Esophagus muscularis mucosa (tissue), 4 donors: ENCODE measurements around the gene ZNG1F.
"Not testable (repeated sequence)": the region's sequence is repeated elsewhere in the genome, so short reads cannot be mapped to it uniquely, and the experiment has no call there.

Experiments
- EP300 ChIP-seq: sonication (generic); formaldehyde crosslinking; IDR thresholded peaks from one replicate; pipeline ENCODE4 v1.6.1; 2017; ENCODE audit warnings: antibody characterized with exemption
- POLR2A ChIP-seq: fragments of 450-650 bp; IDR thresholded peaks from one replicate; pipeline ENCODE4 v1.6.1; 2017; ENCODE audit warnings: antibody characterized with exemption, moderate library complexity, mild to moderate bottlenecking, low read depth
- TF ChIP-seq, protein P1 (sequence below), 3 experiments: fragments of 200-600 bp in 2 of 3; fragments of 450-650 bp in 1 of 3; sonication (generic) in 2 of 3; IDR thresholded peaks; one replicate each; pipeline ENCODE4 v1.5.1; 2017 to 2019; ENCODE audit warnings: antibody characterized with exemption in 3 of 3, mild to moderate bottlenecking in 2 of 3, moderate library complexity in 1 of 3

DNA sequence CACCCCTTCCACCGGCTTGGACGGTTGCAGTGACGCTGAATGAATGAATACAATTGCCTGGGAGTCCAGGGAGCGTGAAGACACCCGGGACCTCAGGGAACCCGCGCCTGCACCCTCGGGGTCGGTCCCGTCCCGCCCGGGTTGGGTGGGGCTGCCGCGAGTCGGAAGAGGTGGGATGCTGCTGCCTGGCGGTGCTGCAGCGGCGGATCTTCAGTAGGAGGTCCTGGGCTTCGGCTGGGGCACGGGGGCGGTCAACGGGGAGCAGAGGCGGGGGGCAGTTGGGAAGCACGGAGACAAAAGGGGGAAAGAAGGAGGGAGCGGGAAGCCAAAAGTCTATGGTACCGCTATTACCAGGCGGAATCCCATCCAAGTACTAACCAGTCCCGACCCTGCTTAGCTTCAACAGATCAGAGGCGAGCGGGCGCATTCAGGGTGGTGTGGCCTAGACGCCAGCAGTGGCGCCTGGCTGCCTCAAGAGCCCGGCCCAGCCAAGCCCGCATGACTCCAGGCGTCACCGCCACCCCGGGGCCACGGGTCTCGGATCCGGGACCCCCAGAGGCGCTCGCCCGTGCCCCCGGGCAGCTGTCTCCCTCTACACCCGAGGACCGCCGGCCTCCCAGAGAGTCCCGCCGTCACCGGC lies 48.1 kb upstream of the ZNG1F start:
- TF ChIP-seq POLR2A, EP300: not testable (repeated sequence)
- TF ChIP-seq, protein P1, sequence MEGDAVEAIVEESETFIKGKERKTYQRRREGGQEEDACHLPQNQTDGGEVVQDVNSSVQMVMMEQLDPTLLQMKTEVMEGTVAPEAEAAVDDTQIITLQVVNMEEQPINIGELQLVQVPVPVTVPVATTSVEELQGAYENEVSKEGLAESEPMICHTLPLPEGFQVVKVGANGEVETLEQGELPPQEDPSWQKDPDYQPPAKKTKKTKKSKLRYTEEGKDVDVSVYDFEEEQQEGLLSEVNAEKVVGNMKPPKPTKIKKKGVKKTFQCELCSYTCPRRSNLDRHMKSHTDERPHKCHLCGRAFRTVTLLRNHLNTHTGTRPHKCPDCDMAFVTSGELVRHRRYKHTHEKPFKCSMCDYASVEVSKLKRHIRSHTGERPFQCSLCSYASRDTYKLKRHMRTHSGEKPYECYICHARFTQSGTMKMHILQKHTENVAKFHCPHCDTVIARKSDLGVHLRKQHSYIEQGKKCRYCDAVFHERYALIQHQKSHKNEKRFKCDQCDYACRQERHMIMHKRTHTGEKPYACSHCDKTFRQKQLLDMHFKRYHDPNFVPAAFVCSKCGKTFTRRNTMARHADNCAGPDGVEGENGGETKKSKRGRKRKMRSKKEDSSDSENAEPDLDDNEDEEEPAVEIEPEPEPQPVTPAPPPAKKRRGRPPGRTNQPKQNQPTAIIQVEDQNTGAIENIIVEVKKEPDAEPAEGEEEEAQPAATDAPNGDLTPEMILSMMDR (IDR thresholded peaks at IDR 0.05) = not testable (repeated sequence)
